ENCODE measurements around the gene HDAC9.
"Not testable (repeated sequence)": the region's sequence is repeated elsewhere in the genome, so short reads cannot be mapped to it uniquely, and the experiment has no call there.

- TF ChIP-seq, protein P1, sequence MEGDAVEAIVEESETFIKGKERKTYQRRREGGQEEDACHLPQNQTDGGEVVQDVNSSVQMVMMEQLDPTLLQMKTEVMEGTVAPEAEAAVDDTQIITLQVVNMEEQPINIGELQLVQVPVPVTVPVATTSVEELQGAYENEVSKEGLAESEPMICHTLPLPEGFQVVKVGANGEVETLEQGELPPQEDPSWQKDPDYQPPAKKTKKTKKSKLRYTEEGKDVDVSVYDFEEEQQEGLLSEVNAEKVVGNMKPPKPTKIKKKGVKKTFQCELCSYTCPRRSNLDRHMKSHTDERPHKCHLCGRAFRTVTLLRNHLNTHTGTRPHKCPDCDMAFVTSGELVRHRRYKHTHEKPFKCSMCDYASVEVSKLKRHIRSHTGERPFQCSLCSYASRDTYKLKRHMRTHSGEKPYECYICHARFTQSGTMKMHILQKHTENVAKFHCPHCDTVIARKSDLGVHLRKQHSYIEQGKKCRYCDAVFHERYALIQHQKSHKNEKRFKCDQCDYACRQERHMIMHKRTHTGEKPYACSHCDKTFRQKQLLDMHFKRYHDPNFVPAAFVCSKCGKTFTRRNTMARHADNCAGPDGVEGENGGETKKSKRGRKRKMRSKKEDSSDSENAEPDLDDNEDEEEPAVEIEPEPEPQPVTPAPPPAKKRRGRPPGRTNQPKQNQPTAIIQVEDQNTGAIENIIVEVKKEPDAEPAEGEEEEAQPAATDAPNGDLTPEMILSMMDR (IDR thresholded peaks at IDR 0.05), result not testable (repeated sequence)
- not testable (repeated sequence) for TF ChIP-seq POLR2A (IDR thresholded peaks at IDR 0.05)
Observed at GRCh38 chr7:18967755-18968154, 472.2 kb downstream of the HDAC9 start.
